ENCODE results near the gene NGB. TPM values are rescaled to one million over a fixed set of nuclear protein-coding genes. Genes with fewer than 3 reads are reported as not detected.

NGB gene
- total and polyA plus RNA-seq, 9 of the 15 experiments (the other 6 are each of a cell fraction or from before 2014, with no cell fraction given) = not detected

DNA sequence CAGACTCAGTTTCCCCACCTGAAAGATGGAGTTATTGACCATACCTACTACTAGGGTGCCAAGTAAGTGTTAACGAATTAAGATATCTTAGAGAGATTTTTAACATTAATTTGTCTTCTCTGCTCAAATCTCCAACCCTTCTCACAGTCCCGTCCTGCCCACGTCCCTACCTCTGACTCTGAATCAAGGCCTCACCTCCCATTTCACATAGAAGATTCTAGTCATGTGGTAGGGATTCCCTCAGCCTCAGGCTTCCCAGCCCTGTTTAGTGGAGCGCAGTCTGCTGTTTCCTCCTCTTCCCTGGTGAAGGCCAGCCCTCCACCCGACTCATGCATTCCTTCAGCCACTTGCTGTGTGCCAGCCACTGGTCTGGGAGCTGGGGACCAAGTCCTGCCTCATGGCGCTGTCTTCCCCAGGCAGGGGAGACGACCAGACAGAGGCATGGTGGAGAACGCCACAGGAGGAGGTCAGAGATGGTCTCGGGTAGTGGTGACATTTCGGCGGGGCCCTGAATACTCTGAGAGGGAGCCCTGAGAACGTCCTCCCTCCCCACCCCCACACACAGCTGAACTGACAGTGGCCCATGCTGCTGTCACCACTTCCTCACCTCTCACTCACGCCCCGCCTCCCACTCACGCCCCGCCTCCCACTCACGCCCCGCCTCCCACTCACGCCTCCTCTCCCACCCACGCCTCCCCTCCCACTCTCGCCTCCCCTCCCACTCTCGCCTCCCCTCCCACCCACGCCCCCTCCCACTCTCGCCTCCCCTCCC is 50.6 kb downstream of the NGB start:
- POLR2A ChIA-PET = no interaction called here
- WGBS (ENCODE audit: insufficient coverage, low coverage, missing lambda C conversion rate) = 2% methylated on average over 7 of the region's 24 CpGs
- Histone ChIP-seq H3K4me3 (no peak overlapping the region), H3K36me3 (ENCODE audit: control insufficient read depth, insufficient read depth, low read length) (no peaks in the 10 kb centered on the region), H3K27ac (ENCODE audit: extremely low read depth, low read depth, low read length) (no peak overlapping the region), H4K20me1 (replicated peaks; ENCODE audit: control insufficient read depth, insufficient read depth, low read length) (no peaks in the 10 kb centered on the region), H2AFZ (ENCODE audit: low read depth, low read length) (no peak overlapping the region), H3K79me2 (ENCODE audit: control insufficient read depth, insufficient read depth, low read length) (no peaks in the 10 kb centered on the region), H3K27me3 (ENCODE audit: control insufficient read depth in 2 of 2, insufficient read depth in 2 of 2, low read length in 2 of 2) (peaks cover 0 to 20% of the 10 kb centered on the region in 2 experiments; a peak in 4 of 5 replicates), H3K9me1 (ENCODE audit: control insufficient read depth, insufficient read depth, low read length) (no peaks in the 10 kb centered on the region), H3K9ac (ENCODE audit: insufficient read depth in 1 of 2, low read depth in 2 of 2, low read length in 2 of 2) (no peak overlapping the region), H3K4me1 (replicated peaks in 1 of 2; ENCODE audit: control insufficient read depth in 2 of 2, insufficient read depth in 2 of 2, low read length in 2 of 2) (peaks cover 0 to 4% of the 10 kb centered on the region in 2 experiments; a peak in 1 of 5 replicates), H3K4me2 (ENCODE audit: insufficient read depth, low read length) (no peak overlapping the region), H3K9me3 (replicated peaks; ENCODE audit: control insufficient read depth, insufficient read depth, low read depth, low read length) (no peaks in the 10 kb centered on the region)
- intact Hi-C loops (cut with micrococcal nuclease) (no loop called here), in situ Hi-C loops (cut with MboI) (no loop called here)
- no TSS peak for BruUV-seq (replicated peaks)
- TF ChIP-seq, protein P1, sequence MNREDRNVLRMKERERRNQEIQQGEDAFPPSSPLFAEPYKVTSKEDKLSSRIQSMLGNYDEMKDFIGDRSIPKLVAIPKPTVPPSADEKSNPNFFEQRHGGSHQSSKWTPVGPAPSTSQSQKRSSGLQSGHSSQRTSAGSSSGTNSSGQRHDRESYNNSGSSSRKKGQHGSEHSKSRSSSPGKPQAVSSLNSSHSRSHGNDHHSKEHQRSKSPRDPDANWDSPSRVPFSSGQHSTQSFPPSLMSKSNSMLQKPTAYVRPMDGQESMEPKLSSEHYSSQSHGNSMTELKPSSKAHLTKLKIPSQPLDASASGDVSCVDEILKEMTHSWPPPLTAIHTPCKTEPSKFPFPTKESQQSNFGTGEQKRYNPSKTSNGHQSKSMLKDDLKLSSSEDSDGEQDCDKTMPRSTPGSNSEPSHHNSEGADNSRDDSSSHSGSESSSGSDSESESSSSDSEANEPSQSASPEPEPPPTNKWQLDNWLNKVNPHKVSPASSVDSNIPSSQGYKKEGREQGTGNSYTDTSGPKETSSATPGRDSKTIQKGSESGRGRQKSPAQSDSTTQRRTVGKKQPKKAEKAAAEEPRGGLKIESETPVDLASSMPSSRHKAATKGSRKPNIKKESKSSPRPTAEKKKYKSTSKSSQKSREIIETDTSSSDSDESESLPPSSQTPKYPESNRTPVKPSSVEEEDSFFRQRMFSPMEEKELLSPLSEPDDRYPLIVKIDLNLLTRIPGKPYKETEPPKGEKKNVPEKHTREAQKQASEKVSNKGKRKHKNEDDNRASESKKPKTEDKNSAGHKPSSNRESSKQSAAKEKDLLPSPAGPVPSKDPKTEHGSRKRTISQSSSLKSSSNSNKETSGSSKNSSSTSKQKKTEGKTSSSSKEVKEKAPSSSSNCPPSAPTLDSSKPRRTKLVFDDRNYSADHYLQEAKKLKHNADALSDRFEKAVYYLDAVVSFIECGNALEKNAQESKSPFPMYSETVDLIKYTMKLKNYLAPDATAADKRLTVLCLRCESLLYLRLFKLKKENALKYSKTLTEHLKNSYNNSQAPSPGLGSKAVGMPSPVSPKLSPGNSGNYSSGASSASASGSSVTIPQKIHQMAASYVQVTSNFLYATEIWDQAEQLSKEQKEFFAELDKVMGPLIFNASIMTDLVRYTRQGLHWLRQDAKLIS (CRISPR knock-in tag; IDR thresholded peaks at IDR 0.05) = no peak
- TF ChIP-seq EGR1 (conservative IDR thresholded peaks at IDR 0.05) = peak; percentile 24; the same call in 1 of the 2 replicates
- no peak for FAIRE-seq
- peak; percentile 60; the same call in 2 of the 3 replicates for ATAC-seq
- CTCF ChIA-PET (ENCODE audit: low intra/inter-chr PET ratio) = no interaction called here
- peak in 3 of 4 experiments; percentile 9 to 23 (median 19) for DNase-seq (ENCODE audit: extremely low read depth in 1 of 4, low spot score in 3 of 4)
